HEK293 (cell line): ENCODE measurements around the gene NUP43.

ENCODE experiments used
- MYNN ChIP-seq: fragments of 450-650 bp; formaldehyde crosslinking; IDR thresholded peaks from 2 replicates; pipeline ENCODE4 v1.5.1; 2016; ENCODE audit warnings: missing biosample characterization, missing genetic modification characterization, borderline replicate concordance
- SP2 ChIP-seq: fragments of 450-650 bp; formaldehyde crosslinking; IDR thresholded peaks from 2 replicates; pipeline ENCODE4 v1.5.1; 2016; ENCODE audit warnings: missing biosample characterization, missing genetic modification characterization
- ZBTB17 ChIP-seq: fragments of 450-650 bp; formaldehyde crosslinking; IDR thresholded peaks from 2 replicates; pipeline ENCODE4 v1.5.1; 2016; ENCODE audit warnings: missing biosample characterization, missing genetic modification characterization
- ZNF473 ChIP-seq: fragments of 450-650 bp; formaldehyde crosslinking; IDR thresholded peaks from 2 replicates; pipeline ENCODE4 v1.5.1; 2017; ENCODE audit warnings: missing biosample characterization, missing genetic modification characterization
- TF ChIP-seq, protein P1 (sequence below): fragments of 450-650 bp; formaldehyde crosslinking; IDR thresholded peaks from 2 replicates; pipeline ENCODE4 v1.5.1; 2016; ENCODE audit warnings: missing biosample characterization, missing genetic modification characterization

DNA sequence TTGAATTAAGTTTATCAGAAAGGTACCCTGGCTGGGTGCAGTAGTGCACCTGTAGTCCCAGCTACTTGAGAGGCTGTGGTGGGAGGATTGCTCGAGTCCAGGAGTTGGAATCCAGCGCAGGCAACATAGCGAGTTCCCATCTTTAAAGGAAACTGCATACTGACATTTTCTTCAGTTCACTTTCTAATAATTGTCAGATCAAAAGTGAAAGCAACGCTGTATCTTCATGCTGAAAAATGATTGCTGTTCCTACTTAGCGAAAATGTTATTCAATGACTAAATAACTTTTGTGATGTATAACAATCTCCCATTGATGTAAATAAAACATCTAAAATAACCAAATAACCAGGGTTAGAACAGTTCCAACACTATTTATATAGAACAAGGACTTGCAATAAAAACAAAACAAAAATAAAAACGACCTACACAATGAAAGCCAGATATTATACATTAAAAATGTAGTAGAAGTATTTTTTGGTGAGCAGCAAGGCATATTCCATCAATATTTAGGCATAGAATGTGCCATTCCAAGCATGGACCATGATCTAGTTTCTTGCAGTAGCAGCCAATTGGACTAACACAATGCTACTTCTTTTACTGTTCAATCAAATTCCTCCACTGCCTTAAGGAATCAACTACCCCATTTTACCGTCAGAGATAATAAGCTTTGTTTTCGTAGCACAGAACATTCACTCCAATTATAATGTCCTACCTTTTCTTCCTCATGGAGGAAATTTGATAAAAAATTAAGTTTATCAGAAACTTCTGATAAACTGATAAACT lies 30.0 kb downstream of the NUP43 start:
- TF ChIP-seq, protein P1, sequence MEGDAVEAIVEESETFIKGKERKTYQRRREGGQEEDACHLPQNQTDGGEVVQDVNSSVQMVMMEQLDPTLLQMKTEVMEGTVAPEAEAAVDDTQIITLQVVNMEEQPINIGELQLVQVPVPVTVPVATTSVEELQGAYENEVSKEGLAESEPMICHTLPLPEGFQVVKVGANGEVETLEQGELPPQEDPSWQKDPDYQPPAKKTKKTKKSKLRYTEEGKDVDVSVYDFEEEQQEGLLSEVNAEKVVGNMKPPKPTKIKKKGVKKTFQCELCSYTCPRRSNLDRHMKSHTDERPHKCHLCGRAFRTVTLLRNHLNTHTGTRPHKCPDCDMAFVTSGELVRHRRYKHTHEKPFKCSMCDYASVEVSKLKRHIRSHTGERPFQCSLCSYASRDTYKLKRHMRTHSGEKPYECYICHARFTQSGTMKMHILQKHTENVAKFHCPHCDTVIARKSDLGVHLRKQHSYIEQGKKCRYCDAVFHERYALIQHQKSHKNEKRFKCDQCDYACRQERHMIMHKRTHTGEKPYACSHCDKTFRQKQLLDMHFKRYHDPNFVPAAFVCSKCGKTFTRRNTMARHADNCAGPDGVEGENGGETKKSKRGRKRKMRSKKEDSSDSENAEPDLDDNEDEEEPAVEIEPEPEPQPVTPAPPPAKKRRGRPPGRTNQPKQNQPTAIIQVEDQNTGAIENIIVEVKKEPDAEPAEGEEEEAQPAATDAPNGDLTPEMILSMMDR, result no peak
- TF ChIP-seq ZBTB17 (no peak), ZNF473 (tag by site-specific recombination) (no peak), MYNN (tag by site-specific recombination) (no peak), SP2 (no peak)
